ENCODE data around the gene AUTS2.
"Not testable (repeated sequence)": the region's sequence is repeated elsewhere in the genome, so short reads cannot be mapped to it uniquely, and the experiment has no call there.

The AUTS2 gene

DNA sequence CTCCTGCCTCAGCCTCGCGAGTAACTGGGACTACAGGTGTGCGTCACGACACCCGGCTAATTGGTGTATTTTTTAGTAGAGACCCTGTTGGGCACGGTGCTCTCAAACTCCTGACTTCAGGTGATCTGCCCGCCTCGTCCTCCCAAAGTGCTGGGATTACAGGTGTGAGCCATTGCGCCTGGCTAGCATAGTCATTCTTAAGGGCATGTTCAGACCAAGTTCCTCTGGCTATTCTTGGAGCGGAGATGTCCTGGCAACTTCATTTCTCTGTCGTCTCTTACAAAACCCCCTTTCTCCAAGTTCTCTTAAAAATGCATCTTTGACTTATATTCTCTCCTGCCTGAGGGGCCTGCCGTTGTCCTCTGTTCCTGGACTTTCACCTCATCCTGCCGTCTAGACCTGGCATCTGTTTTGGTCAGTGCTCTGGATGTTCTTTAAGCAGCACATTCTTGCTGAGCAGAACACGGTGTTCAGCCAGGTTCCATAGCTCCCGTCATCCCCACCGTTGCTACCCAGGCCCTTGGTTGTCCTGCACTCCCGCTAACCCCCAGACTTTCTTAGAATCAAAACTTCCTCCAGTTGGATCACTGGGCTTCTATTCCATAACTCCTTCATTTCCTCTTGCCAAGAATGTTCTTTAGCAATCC, 1023.8 kb downstream of the AUTS2 start:
- no peak for DNase-seq (ENCODE audit: low read depth in 2 of 2)

DNA sequence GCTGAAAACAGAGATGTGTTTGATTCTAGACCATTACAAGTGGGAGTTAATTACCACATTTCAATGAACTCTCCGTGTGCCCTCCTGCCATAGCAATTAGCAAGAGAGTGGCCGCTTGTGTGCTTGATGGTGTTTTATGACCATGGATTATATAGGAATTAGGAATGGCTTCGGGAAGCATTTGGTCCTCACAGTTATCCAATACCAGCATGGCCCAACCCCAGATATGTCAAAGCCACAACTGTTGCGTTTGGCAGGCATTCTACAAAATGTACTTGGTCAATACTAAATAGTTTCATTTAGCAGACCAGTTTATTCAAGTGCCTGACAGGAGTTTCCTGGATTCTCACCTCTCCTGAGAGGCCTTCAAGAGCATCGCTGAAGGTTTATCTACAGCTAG, 1024.7 kb downstream of the AUTS2 start:
- no peak for DNase-seq (ENCODE audit: low read depth in 2 of 2)

DNA sequence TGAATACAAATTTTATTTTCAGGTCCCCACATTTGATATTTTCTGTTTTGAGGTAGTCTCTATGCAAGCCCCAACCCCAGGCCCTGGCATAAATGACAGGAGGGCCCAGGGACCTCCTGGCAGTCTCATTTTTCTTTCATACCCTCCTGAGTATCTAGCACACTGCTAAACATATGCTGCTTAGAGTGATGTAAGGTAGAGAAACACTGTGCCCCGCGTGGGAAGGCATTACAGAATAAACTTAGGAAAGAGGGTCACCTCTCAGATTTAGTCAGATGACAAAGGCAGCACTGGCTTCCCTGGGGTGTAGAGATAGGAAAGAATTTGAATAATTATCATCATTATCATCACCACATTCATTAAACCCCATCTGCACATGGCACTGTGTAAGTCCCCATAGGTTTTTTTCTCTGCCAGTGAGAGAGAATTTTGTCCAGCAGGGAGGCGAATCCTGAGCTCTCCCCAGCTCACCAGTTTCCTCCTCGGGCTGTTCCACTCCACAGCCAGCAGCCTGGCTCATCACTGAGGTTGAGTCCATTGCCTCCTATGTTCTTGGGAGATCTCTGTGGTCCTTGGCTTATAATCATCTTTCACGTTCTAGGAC, 1026.3 kb downstream of the AUTS2 start:
- DNase-seq (ENCODE audit: low read depth in 2 of 2), result no peak

DNA sequence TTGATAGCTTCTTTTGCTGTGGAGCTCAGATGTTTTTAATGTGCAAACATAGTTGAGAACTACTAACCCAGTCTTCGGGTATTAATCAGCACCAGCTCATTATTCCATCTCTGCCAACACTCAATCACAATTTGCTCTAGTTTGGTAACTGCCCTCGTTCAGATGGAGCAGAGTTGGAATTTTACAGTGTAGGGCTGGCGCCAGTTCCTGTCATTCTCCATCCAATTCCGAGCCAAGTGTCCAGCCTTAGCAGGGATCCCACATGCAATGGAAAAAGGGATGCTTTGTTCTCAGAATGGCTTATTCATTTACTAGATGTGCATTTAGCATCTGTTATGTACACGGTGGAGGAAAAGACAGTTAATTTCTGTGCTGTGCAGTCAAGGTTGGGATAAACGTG, 1029.2 kb downstream of the AUTS2 start:
- no peak for DNase-seq (ENCODE audit: low read depth in 2 of 2)

DNA sequence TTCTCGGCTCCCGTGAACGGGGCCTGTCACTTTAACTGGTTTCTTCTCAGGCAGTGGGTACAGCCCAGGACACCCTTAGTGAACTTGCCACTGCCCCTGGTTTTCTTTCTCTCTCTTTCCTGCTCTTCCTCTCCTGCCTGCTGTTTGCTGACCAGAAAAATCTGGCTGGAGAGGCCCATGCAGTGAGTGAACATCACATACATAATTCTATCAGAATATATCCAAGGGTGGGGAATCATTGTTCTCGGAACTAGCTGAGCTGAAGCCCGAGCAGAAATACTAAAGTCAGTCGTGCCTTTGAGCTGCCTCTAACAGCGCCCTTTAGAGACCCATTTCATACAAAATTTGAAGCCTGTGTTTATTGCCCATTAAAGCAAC, 1032.2 kb downstream of the AUTS2 start:
- no peak for DNase-seq (ENCODE audit: low read depth in 2 of 2)

DNA sequence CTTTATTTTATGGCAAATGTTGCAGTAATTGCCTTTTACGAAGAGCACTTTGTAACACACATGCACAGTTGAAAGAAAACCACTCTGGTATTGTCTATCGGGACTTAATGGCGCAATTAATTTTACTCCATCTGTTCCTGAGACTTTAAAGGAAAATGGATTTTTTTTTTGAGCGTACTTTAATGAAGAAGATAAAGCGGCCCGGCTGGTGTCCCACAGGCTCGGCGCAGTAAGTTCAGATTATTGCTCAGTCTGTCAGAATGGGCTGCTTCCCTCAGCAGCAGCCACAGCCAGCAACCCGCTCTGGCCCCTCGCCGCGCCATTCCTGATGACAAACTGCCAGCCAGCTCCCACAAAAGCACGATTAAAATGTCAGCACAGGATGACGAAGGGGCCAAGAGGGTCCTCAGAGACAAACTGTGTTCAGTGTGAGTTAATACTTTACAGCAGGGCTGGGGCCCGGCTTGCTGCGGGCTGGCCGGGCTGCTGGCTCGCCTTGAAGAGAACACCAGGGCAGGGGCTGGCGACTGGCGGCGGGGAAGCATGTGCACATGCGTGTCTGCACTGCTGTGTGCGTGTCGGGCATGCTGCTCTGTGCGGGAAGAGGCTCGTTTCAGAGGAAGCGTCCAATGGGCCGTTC, 1032.7 kb downstream of the AUTS2 start:
- no peak for DNase-seq (ENCODE audit: low read depth in 2 of 2)

DNA sequence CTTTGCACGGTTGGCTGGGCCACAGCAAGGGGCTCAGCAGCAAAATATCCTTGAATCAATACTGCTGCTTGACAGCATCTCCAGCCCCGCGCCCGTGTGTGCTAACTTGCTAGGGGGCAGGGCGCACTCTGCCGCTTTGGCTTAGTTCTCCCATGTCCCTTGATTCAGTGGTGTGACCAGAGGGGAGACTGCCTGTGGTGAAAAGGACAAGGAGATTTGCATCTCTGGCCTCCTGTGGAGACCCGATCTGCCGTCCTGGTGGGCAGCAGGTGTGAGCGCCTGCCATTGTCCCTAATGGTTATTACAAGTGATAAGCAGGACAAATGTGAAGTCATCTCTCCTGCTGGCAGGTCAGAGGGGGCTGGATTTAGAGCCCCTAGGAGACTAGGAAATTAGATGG, 1033.4 kb downstream of the AUTS2 start:
- DNase-seq (ENCODE audit: low read depth in 2 of 2), result no peak

DNA sequence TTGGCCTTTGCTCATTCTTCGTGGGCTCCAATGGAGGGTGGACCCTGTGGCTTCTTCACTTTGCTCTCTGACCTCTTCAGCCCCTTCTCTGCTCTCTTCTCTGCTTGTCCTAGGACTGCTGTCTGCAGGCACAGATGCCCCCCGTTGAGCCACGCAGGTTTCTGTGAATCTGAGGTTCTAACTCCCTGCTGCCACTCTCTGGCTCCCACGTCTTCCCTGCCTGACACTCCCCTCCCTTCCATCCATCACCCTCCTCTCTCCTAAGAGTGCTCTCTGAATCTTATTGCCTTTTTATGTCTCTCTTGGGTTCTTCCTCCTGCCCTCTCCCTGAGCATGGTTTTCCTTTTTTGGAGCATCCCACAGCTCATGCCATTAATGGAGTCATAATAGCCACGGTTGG, 1034.1 kb downstream of the AUTS2 start:
- DNase-seq (ENCODE audit: low read depth in 2 of 2), result no peak

DNA sequence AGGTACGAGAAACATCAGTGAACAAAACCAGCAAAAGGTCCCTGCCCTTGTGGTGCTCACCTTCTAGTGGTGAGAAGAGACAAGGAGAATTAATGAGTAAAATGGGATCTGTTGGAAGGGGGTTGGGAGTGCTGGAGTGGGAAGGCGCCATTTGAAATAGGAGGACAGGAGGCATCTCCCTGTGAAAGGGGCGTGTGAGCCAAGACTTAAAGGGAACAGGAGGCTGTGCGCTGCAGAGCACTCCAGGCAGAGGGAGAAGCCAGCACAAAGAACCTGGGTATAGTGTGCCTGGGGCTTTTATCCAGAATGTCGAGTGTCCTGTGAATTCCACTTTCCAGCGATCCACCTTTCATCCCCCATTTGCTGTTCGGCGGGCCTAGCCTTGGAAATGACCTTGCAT, 1035.8 kb downstream of the AUTS2 start:
- no peak for DNase-seq (ENCODE audit: low read depth in 2 of 2)

DNA sequence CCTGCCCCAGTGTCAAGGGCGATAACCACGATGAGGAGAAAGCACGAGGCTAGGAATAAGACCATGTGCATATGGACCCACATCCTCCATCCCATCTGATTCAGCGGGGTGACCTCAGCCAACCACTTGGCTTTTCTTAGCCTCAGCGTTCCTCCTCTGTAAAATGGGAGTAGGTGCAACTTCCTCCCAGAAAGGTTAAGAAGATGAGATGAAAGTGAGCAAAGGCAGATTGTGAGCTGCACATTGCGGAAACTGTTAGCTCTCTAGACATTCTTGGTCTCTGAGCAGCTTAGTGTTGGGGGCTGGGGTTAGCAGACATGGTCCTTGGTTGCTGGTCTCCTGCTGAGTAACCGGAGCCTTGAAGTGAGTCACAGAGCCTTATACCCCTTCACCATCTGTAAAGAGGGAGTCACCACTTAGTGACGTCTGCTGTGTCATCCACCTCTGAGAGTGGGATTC, 1036.4 kb downstream of the AUTS2 start:
- DNase-seq (ENCODE audit: low read depth in 2 of 2), result no peak

DNA sequence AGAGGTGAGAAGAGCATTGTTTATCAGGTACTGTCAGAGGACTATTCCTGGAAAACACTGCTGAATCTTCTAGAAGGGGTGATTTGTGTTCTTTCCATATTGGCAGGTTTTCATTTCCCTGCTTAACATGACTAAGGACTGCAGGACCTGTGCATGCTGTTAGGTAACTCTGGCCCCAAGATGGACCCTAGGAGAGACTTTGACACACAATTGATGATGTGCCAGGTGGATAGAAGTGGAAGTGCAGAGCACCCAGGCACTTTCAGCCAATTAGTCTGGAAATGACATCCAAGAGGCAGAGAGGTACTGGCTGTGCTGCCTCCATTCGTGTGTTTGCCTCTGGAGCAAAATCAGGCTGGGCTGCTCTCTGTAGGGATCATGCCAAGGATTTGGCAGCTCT, 1037.4 kb downstream of the AUTS2 start:
- DNase-seq (ENCODE audit: low read depth in 2 of 2), result no peak

DNA sequence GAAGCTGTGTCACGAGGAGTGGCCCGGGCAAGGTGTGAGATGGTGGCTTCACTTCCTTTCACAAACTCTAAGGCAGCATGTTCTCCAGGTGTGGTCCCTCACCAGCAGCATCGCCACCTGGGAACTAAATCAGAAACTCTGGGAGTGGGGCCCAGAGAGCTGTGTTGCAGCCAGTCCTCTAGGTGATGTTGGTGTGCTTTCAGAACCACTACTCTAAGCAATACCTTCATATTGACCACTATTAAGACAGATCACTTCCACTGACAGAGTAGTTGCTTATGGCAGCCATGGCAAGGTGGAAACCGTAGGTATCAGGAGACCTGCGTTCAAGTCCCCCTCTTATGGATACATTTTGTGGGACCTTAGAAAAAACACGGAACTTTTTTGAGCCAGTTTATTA, 1037.9 kb downstream of the AUTS2 start:
- DNase-seq (ENCODE audit: low read depth in 2 of 2), result no peak

DNA sequence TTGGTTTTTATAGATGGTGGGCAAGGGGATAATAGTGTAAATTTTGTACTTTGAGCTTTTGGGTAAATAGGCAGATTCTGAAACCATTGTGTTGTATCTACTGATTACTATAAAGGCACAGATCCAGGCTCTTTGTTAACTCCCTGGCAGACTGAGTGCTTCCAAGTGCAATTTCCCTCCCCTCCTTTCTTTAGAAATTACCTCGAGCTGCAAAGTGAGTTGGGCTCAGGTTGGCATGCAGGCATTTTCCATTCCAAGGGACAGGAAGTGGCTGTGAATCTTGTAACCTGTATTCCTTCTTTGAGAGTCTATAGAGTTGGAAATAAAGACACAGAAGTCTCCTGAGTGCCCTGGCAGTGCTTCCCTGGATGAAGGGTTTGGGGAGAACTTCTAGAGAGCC, 1039.5 kb downstream of the AUTS2 start:
- DNase-seq (ENCODE audit: low read depth in 2 of 2), result no peak

DNA sequence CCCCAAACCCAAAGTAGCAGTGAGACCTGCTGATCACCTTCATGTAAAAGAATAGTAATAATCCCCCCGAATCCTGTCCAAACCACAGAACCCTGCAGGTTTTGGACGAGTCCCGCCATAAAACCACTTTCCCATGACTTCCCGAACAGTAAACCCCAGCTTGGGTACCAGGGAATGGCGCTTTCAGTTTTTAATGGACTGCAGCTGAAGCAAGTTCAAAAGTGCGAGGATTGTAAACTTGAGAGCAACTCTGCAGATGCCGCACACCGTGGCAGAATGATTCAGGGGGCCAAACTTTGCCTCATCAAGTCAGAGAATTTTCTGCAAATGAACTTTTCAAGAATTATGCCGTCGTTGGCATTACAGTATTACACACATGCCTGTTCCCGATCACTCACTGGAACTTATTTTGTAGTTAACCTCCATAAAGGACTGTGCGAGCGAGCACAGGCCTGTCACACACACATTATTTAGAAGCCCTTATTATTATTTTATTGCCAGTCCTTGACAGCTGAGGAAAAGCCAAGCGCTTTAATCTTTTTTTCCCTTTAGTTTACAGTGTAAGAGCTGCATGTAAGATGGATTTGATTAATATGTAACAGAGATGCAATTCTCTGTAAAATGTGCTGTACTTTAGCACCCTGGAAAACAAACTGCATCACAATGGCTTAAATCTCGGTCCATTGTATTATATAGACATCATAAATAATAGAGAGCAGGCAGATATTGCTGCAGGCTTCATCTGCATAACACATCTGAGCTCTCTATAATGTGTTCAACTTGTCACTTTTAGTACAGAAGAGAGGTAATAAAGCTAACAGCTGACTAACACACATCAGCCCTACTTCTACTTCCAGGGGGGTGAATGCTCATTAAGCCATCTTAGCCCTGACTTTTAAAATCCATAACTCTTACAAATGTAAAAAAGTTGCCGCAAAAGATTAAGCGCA, 1040.2 kb downstream of the AUTS2 start:
- no peak for DNase-seq (ENCODE audit: low read depth in 2 of 2)

DNA sequence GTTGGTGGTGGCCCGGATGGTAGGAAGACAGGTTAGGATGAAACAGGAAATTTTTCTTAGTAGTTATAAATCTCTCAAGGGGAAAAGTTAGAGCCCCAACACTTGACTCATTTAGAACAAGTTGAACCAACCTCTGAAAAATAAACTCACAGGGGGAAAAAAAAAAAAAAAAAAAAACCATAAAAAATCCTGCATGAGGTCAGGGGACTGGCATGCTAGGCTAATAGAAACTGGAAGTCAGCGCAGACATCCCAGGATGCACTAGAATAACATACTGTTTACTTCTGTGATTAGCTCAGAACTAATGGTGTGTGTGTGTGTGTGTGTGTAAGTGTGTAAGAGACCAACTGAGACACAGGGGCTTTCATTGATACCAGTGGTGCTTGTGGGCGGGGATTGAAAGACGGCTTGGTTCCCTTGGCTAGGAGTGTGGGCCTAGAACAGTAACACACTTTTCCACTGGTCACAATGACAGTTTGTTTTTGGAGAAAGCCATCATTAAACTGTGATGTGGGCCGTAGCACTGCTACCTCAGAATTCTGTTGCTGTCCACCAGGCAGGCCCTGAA, 1042.1 kb downstream of the AUTS2 start:
- DNase-seq (ENCODE audit: low read depth in 2 of 2), result no peak

DNA sequence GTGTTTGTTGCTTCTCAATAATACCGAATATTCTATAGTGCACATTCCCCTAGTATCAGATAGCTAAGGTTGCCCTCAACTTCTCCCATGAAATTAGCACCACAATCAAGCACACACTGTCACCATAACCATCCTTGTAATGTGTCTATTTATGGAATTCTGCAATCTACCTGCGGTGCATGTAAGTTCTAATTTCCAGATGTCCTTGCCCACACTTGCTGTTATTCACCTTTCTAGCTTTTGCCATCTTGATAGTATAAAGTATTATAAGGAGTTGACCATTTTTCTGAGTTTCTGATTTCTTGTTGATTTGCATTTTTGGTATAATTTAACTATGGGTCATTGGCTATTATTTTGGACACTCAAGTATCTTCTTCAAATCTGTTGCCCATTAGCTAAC, 1043.6 kb downstream of the AUTS2 start:
- DNase-seq (ENCODE audit: low read depth in 2 of 2), result no peak

DNA sequence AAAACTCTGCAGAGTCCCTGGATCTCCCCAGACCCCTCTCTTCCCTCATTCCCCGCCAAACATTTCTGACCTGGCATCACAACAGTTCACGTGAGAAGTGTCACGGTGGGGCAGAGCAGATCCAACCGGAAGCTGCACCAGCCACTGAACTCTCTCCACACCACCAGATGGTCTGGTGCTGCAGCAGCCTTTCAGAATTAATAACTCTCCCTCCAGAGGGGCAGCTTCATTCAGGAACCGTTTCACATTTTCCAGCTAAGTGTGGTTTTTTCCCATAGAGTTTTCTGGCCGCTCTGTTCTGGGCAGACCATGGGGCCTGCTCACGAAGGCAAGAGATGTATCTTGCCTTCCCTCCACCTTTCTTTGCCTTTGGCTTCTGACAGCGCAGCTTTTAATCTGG, 1047.0 kb downstream of the AUTS2 start:
- DNase-seq (ENCODE audit: low read depth in 2 of 2), result no peak

DNA sequence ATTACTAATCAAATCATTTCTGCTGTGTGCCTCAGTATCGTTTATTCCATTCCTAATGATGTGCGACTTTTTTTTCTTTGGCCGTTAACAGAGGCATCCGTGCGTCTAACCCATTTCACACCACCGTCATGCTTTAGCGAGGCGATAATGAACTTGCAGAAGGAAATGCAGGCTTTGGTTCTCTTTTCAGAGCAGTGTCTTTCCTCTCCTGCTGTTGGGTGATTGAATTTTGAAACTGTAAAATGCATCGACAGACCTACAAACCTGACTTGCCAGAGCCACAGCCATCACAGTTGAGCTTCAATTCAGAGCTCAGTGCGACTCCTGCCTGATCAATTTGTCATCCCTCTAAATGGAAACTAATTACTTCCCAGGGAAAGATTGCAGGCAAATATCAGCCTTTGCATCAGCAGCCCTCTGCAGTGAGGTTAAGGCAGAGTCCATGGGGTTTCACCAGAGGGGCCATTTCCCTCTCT, 1047.6 kb downstream of the AUTS2 start:
- DNase-seq (ENCODE audit: low read depth in 2 of 2), result no peak

DNA sequence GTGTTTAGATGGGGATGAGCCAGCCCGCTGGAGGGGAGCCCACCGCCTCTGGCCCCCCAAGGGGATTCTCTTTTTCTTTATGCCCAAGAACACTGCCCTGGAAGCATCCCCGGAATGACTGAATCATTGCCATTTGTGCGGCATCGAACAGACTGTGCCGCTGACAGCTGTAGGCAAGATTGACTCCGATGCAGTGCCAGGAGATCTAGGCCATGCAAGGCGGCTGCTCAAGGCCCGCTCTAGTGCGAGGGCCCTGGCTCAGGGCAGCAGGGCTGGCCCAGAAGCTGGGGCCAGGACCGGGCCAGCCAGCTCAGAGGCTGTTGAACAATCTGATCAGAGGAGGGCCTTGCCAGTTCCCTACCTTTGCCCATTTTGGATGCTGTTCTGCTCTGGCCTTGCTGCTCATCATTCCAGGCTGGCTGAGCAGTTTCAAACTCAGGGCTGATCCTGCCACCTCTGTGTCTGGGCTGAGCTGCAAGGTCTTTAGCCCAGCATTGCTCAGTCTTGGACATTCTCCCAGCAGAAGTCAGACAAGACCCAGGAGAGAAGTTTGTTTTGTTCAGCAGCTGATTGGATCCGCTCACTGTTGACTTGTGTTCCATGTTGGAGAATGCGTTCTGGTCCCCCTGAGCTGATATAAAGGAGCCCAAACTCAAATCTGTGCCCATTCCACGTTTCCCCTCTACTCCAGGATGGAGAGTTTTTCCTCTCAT, 1048.4 kb downstream of the AUTS2 start:
- no peak for DNase-seq (ENCODE audit: low read depth in 2 of 2)

DNA sequence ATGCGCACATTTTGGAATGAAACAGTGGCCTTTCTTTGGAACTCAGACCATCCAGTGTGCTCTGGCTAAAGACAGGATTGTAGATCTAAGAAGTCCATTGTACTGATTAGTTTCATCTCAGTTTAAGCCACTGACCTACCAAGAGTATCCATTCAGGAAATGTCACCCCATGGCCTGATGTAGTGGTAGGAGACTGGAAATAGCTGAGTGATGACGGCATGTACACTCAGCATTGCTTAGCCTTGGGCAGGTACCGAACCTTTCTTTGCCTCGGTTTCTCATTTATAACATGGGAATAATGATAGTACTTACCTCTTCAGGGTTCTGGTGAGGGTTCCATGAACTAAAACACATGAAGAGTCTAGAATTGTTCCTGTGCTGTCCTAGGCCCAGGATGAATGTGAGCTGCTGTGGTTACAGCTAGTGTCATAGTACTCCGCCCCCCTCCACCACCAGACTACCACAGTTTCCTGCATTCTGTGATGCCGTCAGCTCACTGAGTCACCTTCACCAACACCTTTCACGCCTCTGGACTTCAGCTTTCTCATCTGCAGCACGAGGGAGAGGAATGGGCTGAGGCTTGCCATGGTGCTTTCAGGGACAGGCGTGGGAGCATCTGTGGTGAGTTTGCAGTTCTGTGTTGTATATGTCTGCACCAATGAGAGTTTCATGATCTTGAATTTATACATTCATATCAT, 1049.7 kb downstream of the AUTS2 start:
- DNase-seq (ENCODE audit: low read depth in 2 of 2), result peak; percentile 73

DNA sequence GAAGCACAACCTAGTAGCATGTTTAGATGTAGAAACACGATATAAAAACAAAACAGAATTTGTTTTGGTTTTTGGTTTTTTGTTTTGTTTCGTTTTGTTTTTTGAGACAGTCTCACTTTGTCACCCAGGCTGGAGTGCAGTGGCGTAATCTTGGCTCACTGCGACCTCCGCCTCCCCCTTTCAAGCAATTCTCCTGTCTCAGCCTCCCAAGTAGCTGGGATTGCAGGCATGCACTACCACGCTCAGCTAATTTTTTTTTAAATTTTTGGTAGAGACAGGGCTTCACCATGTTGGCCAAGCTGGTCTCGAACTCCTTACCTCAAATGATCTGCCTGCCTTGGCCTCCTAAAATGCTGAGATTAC, 1050.2 kb downstream of the AUTS2 start:
- not testable (repeated sequence) for DNase-seq (ENCODE audit: low read depth in 2 of 2)
